DOHH2 (cell line): ENCODE data around the gene POFUT1.

Source experiments
- CTCF ChIP-seq: fragments of 200-600 bp; sonication (generic); IDR thresholded peaks from one replicate; pipeline ENCODE4 v1.5.1; 2014; ENCODE audit warnings: antibody characterized with exemption, mild to moderate bottlenecking, low read depth, low read length; ENCODE audit not compliant: poor library complexity, severe bottlenecking
- EZH2phosphoT487 ChIP-seq: fragments of 200-600 bp; sonication (generic); IDR thresholded peaks from 2 replicates; pipeline ENCODE4 v1.6.1; 2017; ENCODE audit warnings: borderline replicate concordance, mild to moderate bottlenecking, antibody characterized with exemption, low read length, moderate library complexity, mixed read lengths

- no peak for TF ChIP-seq CTCF
- TF ChIP-seq EZH2phosphoT487, result no peak
Measured at GRCh38 chr20:32248043-32248442, 40.4 kb downstream of the POFUT1 start.
